ENCODE data around the gene PPIP5K1. TPM values are rescaled to one million over a fixed set of nuclear protein-coding genes. Genes with fewer than 3 reads are reported as not detected.

Gene PPIP5K1
- total and polyA plus RNA-seq, 9 of the 15 experiments (the other 6 are each of a cell fraction or from before 2014, with no cell fraction given): 2.5 to 74.6 (median 35.1) TPM

GRCh38 chr15:43492673-43493601, 97.1 kb downstream of the PPIP5K1 start, which contains the start of gene TP53BP1 (continued):
- TF ChIP-seq DMBX1 (CRISPR knock-in tag; IDR thresholded peaks at IDR 0.05; ENCODE audit: borderline replicate concordance) (no peak), ETV6 (IDR thresholded peaks at IDR 0.05; ENCODE audit: borderline replicate concordance in 1 of 2, low read depth in 2 of 2, low read length in 1 of 2) (no peak), ETV6 (CRISPR knock-in tag; IDR thresholded peaks at IDR 0.05; ENCODE audit: borderline replicate concordance) (no peak), LARP7 (IDR thresholded peaks at IDR 0.05) (peak; percentile 54; the same call in 1 of the 2 replicates), ZNF184 (CRISPR knock-in tag; IDR thresholded peaks at IDR 0.05) (no peak), SRSF7 (optimal IDR thresholded peaks at IDR 0.05; ENCODE audit: low read depth, low read length) (no peak), CHD4 (IDR thresholded peaks at IDR 0.05; ENCODE audit: insufficient read depth, insufficient replicate concordance, low read depth, low read length, poor library complexity, severe bottlenecking) (no peak), RHOXF2B (CRISPR knock-in tag; conservative IDR thresholded peaks at IDR 0.05) (no peak), SRF (CRISPR knock-in tag; IDR thresholded peaks at IDR 0.05) (no peak; a peak in 1 of 4 replicates), PHF8 (IDR thresholded peaks at IDR 0.05; ENCODE audit: borderline replicate concordance, low read length) (peak; percentile 80; the same call in 1 of the 2 replicates), NELFE (IDR thresholded peaks at IDR 0.05; ENCODE audit: insufficient read depth, insufficient read length) (no peak), IFI16 (CRISPR knock-in tag; IDR thresholded peaks at IDR 0.05) (no peak), L3MBTL2 (IDR thresholded peaks at IDR 0.05) (peak; percentile 35; the same call in 1 of the 2 replicates), ZNF3 (CRISPR knock-in tag; IDR thresholded peaks at IDR 0.05) (no peak), KLF6 (CRISPR knock-in tag; IDR thresholded peaks at IDR 0.05; ENCODE audit: borderline replicate concordance) (no peak), ZNF175 (CRISPR knock-in tag; IDR thresholded peaks at IDR 0.05; ENCODE audit: low read depth) (no peak), ZNF668 (CRISPR knock-in tag; IDR thresholded peaks at IDR 0.05) (no peak), HDAC2 (IDR thresholded peaks at IDR 0.05) (0 out of 2 replicates have a peak, but pooled peaks have one; percentile 20), PHF21A (IDR thresholded peaks at IDR 0.05; ENCODE audit: borderline replicate concordance, low read depth) (no peak), BACH1 (tag; IDR thresholded peaks at IDR 0.05) (no peak), CREM (IDR thresholded peaks at IDR 0.05; ENCODE audit: low read depth) (peak; percentile 96), SETDB1 (IDR thresholded peaks at IDR 0.05; ENCODE audit: low read length) (no peak), FOXA1 (IDR thresholded peaks at IDR 0.05; ENCODE audit: borderline replicate concordance) (no peak), ETS2 (tag; IDR thresholded peaks at IDR 0.05; ENCODE audit: borderline replicate concordance, poor library complexity, severe bottlenecking) (no peak)
- TF ChIP-seq, protein P1, sequence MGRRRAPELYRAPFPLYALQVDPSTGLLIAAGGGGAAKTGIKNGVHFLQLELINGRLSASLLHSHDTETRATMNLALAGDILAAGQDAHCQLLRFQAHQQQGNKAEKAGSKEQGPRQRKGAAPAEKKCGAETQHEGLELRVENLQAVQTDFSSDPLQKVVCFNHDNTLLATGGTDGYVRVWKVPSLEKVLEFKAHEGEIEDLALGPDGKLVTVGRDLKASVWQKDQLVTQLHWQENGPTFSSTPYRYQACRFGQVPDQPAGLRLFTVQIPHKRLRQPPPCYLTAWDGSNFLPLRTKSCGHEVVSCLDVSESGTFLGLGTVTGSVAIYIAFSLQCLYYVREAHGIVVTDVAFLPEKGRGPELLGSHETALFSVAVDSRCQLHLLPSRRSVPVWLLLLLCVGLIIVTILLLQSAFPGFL (CRISPR knock-in tag; IDR thresholded peaks at IDR 0.05): no peak
- TF ChIP-seq, protein P2, sequence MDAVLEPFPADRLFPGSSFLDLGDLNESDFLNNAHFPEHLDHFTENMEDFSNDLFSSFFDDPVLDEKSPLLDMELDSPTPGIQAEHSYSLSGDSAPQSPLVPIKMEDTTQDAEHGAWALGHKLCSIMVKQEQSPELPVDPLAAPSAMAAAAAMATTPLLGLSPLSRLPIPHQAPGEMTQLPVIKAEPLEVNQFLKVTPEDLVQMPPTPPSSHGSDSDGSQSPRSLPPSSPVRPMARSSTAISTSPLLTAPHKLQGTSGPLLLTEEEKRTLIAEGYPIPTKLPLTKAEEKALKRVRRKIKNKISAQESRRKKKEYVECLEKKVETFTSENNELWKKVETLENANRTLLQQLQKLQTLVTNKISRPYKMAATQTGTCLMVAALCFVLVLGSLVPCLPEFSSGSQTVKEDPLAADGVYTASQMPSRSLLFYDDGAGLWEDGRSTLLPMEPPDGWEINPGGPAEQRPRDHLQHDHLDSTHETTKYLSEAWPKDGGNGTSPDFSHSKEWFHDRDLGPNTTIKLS (IDR thresholded peaks at IDR 0.05; ENCODE audit: borderline replicate concordance, low read depth): peak; percentile 62; the same call in 1 of the 2 replicates

All from K562 (cell line).